Measurements from ENCODE around the gene GOLGA2.

The GOLGA2 gene

GRCh38 chr9:128276574-128277270 lies 915 bp upstream of the GOLGA2 start:
- TF ChIP-seq GATA3 (IDR thresholded peaks at IDR 0.05; ENCODE audit: low read depth, low read length) = no peak
- no peak for TF ChIP-seq GATA2 (IDR thresholded peaks at IDR 0.05; ENCODE audit: low read depth, low read length)

- no peak for TF ChIP-seq GATA2 (IDR thresholded peaks at IDR 0.05; ENCODE audit: low read depth, low read length)
- no peak for TF ChIP-seq GATA3 (IDR thresholded peaks at IDR 0.05; ENCODE audit: low read depth, low read length)
Measured at GRCh38 chr9:128276008-128276573, 284 bp upstream of the GOLGA2 start, which contains the start of gene SWI5. TSS of gene SWI5 (plus strand) at chr9:128276276.

- no peak for TF ChIP-seq GATA3 (IDR thresholded peaks at IDR 0.05; ENCODE audit: low read depth, low read length)
- no peak for TF ChIP-seq GATA2 (IDR thresholded peaks at IDR 0.05; ENCODE audit: low read depth, low read length)
Measured at GRCh38 chr9:128274245-128274644, 1.6 kb downstream of the GOLGA2 start.

- no peak for TF ChIP-seq GATA2 (IDR thresholded peaks at IDR 0.05; ENCODE audit: low read depth, low read length)
- TF ChIP-seq GATA3 (IDR thresholded peaks at IDR 0.05; ENCODE audit: low read depth, low read length) = no peak
Measured at GRCh38 chr9:128271512-128271911, 4.3 kb downstream of the GOLGA2 start.

- TF ChIP-seq GATA3 (IDR thresholded peaks at IDR 0.05; ENCODE audit: low read depth, low read length) = no peak
- TF ChIP-seq GATA2 (IDR thresholded peaks at IDR 0.05; ENCODE audit: low read depth, low read length) = no peak
Measured at GRCh38 chr9:128271112-128271511, 4.7 kb downstream of the GOLGA2 start.

- TF ChIP-seq GATA3 (IDR thresholded peaks at IDR 0.05; ENCODE audit: low read depth, low read length) (no peak), GATA2 (IDR thresholded peaks at IDR 0.05; ENCODE audit: low read depth, low read length) (no peak)
Measured at GRCh38 chr9:128266868-128267590, 8.8 kb downstream of the GOLGA2 start.

- TF ChIP-seq GATA3 (IDR thresholded peaks at IDR 0.05; ENCODE audit: low read depth, low read length) = no peak
- no peak for TF ChIP-seq GATA2 (IDR thresholded peaks at IDR 0.05; ENCODE audit: low read depth, low read length)
Measured at GRCh38 chr9:128265348-128265847, 10.4 kb downstream of the GOLGA2 start.

GRCh38 chr9:128262687-128263086 lies 13.1 kb downstream of the GOLGA2 start:
- TF ChIP-seq GATA3 (IDR thresholded peaks at IDR 0.05; ENCODE audit: low read depth, low read length) (no peak), GATA2 (IDR thresholded peaks at IDR 0.05; ENCODE audit: low read depth, low read length) (no peak)

GRCh38 chr9:128260340-128260739 lies 15.5 kb downstream of the GOLGA2 start:
- no peak for TF ChIP-seq GATA2 (IDR thresholded peaks at IDR 0.05; ENCODE audit: low read depth, low read length)
- TF ChIP-seq GATA3 (IDR thresholded peaks at IDR 0.05; ENCODE audit: low read depth, low read length) = no peak

GRCh38 chr9:128259156-128259555 lies 16.7 kb downstream of the GOLGA2 start:
- TF ChIP-seq GATA2 (IDR thresholded peaks at IDR 0.05; ENCODE audit: low read depth, low read length) = no peak
- no peak for TF ChIP-seq GATA3 (IDR thresholded peaks at IDR 0.05; ENCODE audit: low read depth, low read length)

GRCh38 chr9:128258326-128258725 lies 17.5 kb downstream of the GOLGA2 start:
- no peak for TF ChIP-seq GATA2 (IDR thresholded peaks at IDR 0.05; ENCODE audit: low read depth, low read length)
- TF ChIP-seq GATA3 (IDR thresholded peaks at IDR 0.05; ENCODE audit: low read depth, low read length) = no peak

- TF ChIP-seq GATA2 (IDR thresholded peaks at IDR 0.05; ENCODE audit: low read depth, low read length) (no peak), GATA3 (IDR thresholded peaks at IDR 0.05; ENCODE audit: low read depth, low read length) (no peak)
Measured at GRCh38 chr9:128257907-128258306, 17.9 kb downstream of the GOLGA2 start.

- TF ChIP-seq GATA2 (IDR thresholded peaks at IDR 0.05; ENCODE audit: low read depth, low read length) (no peak), GATA3 (IDR thresholded peaks at IDR 0.05; ENCODE audit: low read depth, low read length) (no peak)
Measured at GRCh38 chr9:128257086-128257825, 18.6 kb downstream of the GOLGA2 start.
